ENCODE data around the gene UCN. TPM values are rescaled to one million over a fixed set of nuclear protein-coding genes. Genes with fewer than 3 reads are reported as not detected.

The UCN gene
- total and polyA plus RNA-seq, 4 donors: 0.34 to 2.0 (median 1.4) TPM

DNA sequence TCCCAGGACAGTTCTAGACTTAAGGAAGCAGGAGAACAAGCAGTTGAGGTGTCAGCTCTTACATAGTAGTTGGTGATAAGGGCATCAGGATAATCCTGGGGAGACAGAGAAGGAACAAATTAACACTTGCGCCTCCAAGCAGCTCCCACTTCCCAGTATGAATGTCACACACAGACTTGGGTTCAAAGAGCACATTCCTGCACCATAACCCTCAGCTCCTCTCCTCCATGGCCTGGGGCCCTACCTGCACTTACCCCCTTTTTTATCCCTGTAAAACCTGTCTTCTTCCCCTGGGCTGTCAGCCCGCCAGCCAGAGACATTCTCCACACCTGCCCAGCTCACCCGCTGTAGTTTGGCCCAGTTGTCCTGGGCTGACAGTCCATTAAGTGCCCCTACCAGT lies 3.9 kb upstream of the UCN start:
- Histone ChIP-seq H3K27me3 (ENCODE audit: control insufficient read depth in 3 of 3, insufficient read depth in 3 of 3, low read length in 2 of 3) (peaks cover 0 to 15% (median 12%) of the 10 kb centered on the region in 3 donors), H3K9ac (ENCODE audit: insufficient read depth in 1 of 2, low read length in 2 of 2) (no peak overlapping the region), H3K4me3 (no peak overlapping the region), H3K36me3 (ENCODE audit: control insufficient read depth in 4 of 4, insufficient read depth in 4 of 4, low read length in 4 of 4) (peaks cover 0 to 29% (median 9%) of the 10 kb centered on the region in 4 donors), H3K9me3 (ENCODE audit: control insufficient read depth in 4 of 4, insufficient read depth in 3 of 4, low read length in 3 of 4) (peaks cover 0 to 9% (median 0%) of the 10 kb centered on the region in 4 donors), H3K4me1 (ENCODE audit: control insufficient read depth in 5 of 5, insufficient read depth in 5 of 5, low read length in 5 of 5) (peaks cover 0 to 11% (median 3%) of the 10 kb centered on the region in 5 donors), H3K27ac (ENCODE audit: low read depth in 1 of 2, low read length in 1 of 2) (no peak overlapping the region)
- no peak for DNase-seq
- no peak for ATAC-seq (ENCODE audit: insufficient read depth, low FRiP score)
- WGBS, 2 donors: 94 to 95% methylated on average over 3 of the region's 3 CpGs
- TF ChIP-seq, protein P1, sequence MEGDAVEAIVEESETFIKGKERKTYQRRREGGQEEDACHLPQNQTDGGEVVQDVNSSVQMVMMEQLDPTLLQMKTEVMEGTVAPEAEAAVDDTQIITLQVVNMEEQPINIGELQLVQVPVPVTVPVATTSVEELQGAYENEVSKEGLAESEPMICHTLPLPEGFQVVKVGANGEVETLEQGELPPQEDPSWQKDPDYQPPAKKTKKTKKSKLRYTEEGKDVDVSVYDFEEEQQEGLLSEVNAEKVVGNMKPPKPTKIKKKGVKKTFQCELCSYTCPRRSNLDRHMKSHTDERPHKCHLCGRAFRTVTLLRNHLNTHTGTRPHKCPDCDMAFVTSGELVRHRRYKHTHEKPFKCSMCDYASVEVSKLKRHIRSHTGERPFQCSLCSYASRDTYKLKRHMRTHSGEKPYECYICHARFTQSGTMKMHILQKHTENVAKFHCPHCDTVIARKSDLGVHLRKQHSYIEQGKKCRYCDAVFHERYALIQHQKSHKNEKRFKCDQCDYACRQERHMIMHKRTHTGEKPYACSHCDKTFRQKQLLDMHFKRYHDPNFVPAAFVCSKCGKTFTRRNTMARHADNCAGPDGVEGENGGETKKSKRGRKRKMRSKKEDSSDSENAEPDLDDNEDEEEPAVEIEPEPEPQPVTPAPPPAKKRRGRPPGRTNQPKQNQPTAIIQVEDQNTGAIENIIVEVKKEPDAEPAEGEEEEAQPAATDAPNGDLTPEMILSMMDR (IDR thresholded peaks at IDR 0.05; ENCODE audit: control extremely low read depth, extremely low read depth): no peak

DNA sequence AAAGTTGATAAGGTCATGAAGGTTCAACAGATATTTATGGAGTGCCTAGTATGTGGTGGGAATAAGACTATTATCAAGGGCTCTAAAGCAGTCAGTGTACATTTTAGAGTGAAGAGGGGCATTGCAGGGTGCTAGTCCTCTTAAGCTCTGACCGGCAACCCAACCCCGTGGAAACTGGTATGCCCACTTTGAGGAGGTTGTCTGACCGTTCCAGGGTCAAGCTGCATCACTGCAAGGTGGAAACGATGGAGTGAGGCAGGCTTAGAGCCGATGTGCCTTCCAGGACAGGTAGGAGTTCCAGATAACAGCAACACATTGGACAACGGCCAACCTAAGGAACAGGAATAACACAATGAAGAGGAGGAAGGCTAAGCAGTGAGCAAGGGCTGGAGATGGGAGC lies 1.4 kb upstream of the UCN start:
- Histone ChIP-seq H3K9ac (ENCODE audit: insufficient read depth in 1 of 2, low read length in 2 of 2) (no peak overlapping the region), H3K27ac (ENCODE audit: low read depth in 1 of 2, low read length in 1 of 2) (no peak overlapping the region), H3K36me3 (ENCODE audit: control insufficient read depth in 4 of 4, insufficient read depth in 4 of 4, low read length in 4 of 4) (peaks cover 0 to 19% (median 9%) of the 10 kb centered on the region in 4 donors), H3K9me3 (ENCODE audit: control insufficient read depth in 4 of 4, insufficient read depth in 3 of 4, low read length in 3 of 4) (peaks cover 0 to 11% (median 0%) of the 10 kb centered on the region in 4 donors), H3K27me3 (ENCODE audit: control insufficient read depth in 3 of 3, insufficient read depth in 3 of 3, low read length in 2 of 3) (peaks cover 0 to 40% (median 34%) of the 10 kb centered on the region in 3 donors), H3K4me1 (ENCODE audit: control insufficient read depth in 5 of 5, insufficient read depth in 5 of 5, low read length in 5 of 5) (peaks cover 0 to 20% (median 0%) of the 10 kb centered on the region in 5 donors), H3K4me3 (no peak overlapping the region)
- TF ChIP-seq, protein P1 (IDR thresholded peaks at IDR 0.05; ENCODE audit: control extremely low read depth, extremely low read depth): no peak
- ATAC-seq (ENCODE audit: insufficient read depth, low FRiP score): no peak
- 93 to 94% methylated on average over 6 of the region's 6 CpGs for WGBS, 2 donors
- DNase-seq: no peak

DNA sequence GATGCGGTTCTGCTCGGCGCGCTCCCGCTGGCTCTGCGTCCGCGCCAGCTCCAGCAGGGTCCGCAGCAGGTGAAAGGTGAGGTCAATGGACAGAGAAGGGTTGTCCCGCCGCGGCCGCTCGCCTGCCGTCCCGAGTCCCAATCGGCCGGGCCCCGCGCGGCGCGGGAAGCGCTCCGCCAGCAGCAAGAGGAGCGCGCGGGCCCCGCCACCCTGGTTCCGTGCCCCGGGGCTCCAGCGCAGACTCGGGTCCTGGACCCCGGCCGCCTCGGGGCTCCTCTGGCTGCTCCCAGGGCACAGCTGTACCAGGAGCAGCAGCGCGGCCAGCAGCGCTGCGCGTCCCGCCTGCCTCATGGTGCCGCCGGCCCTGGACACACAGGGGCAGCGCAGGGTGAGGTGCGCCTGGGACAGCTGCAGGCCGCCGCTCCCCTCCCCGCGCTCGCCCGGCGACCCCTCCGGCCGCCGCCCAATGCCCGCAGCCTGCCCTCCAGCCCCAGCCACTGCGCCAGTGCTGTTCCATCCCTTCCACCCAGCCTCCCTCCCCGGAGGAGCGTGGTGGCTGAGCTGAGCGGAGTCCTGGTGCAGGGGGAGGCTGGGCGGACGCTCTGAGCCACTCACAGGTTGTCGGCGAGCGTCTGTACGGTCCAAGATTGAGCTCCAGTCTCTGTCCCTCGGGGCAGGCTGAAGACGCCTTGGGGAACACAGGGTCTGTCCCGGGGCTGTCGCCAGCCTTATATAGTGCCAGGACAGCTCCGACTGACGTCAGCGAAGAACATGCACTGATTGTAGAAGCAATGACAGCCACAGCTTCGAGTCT lies 493 bp downstream of the UCN start:
- H3K9me3 ChIP-seq (ENCODE audit: control insufficient read depth in 4 of 4, insufficient read depth in 3 of 4, low read length in 3 of 4): peaks cover 0 to 11% (median 0%) of the 10 kb centered on the region in 4 donors
- WGBS, 2 donors: 19 to 25% methylated on average over 67 to 75 of the region's 75 CpGs
- H3K9ac ChIP-seq (ENCODE audit: insufficient read depth in 1 of 2, low read length in 2 of 2): no peak overlapping the region
- peaks cover 0 to 17% (median 9%) of the 10 kb centered on the region in 4 donors for H3K36me3 ChIP-seq (ENCODE audit: control insufficient read depth in 4 of 4, insufficient read depth in 4 of 4, low read length in 4 of 4)
- TF ChIP-seq, protein P1 (IDR thresholded peaks at IDR 0.05; ENCODE audit: control extremely low read depth, extremely low read depth): no peak
- H3K27me3 ChIP-seq (ENCODE audit: control insufficient read depth in 3 of 3, insufficient read depth in 3 of 3, low read length in 2 of 3): peaks cover 0 to 44% (median 34%) of the 10 kb centered on the region in 3 donors
- peaks cover 0 to 20% (median 0%) of the 10 kb centered on the region in 5 donors for H3K4me1 ChIP-seq (ENCODE audit: control insufficient read depth in 5 of 5, insufficient read depth in 5 of 5, low read length in 5 of 5)
- ATAC-seq (ENCODE audit: insufficient read depth, low FRiP score): no peak
- no peak overlapping the region for H3K4me3 ChIP-seq
- no peak overlapping the region for H3K27ac ChIP-seq (ENCODE audit: low read depth in 1 of 2, low read length in 1 of 2)
- no peak for DNase-seq

All from lung (tissue), 12 donors.